ENCODE results near the gene PHETA1. TPM values are rescaled to one million over a fixed set of nuclear protein-coding genes. Genes with fewer than 3 reads are reported as not detected.
A peak's percentile ranks its signal among the peaks of the same experiment; 100 is the strongest.

The PHETA1 gene
- total and polyA plus RNA-seq, 2 of the 13 experiments (the other 11 are each of a cell fraction or from before 2014, with no cell fraction given), result 11.3 to 20.8 TPM

DNA sequence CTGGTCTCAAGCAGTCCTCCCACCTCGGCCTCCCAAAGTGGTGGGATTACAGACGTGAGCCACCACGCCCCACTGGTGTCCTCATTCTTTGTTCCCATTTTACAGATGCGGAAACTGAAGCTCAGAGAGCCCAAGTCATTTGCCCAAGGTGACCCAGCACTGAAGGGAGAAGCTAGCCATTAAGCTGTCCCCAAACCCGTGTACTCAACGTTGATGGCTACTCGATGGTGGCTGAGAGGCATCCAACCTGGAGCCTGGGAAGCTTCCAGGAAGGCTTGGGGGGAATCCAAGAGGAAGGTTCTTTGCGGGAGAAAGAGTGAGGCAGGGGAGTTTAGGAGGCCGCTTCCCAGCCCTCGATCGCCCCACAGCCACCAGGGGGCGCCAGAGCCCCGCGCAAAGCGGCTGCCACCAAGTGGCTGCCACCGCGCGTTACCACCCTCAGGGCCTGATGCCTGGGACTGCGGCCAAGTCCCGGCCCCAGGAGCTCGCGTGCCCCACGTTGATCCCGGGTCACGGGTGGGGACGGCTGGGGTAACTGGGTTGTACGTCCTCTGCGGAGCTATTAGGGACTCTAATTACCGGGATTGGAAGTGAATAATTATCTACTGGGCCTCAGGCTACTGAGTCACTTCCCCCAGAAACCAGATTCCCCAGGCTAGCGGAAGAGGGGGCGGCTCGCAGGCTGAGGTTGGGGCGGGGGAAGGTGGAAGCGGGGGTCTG lies 28.0 kb upstream of the PHETA1 start (continued):
- TF ChIP-seq, protein P1, sequence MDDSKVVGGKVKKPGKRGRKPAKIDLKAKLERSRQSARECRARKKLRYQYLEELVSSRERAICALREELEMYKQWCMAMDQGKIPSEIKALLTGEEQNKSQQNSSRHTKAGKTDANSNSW (CRISPR knock-in tag; IDR thresholded peaks at IDR 0.05; ENCODE audit: borderline replicate concordance), result no peak
- TF ChIP-seq NR3C1 (CRISPR knock-in tag; IDR thresholded peaks at IDR 0.05), result no peak
- no peak for TF ChIP-seq ZSCAN29 (CRISPR knock-in tag; conservative IDR thresholded peaks at IDR 0.05)
- TF ChIP-seq ESRRA (CRISPR knock-in tag; IDR thresholded peaks at IDR 0.05; ENCODE audit: low read depth), result no peak
- TF ChIP-seq, protein P2, sequence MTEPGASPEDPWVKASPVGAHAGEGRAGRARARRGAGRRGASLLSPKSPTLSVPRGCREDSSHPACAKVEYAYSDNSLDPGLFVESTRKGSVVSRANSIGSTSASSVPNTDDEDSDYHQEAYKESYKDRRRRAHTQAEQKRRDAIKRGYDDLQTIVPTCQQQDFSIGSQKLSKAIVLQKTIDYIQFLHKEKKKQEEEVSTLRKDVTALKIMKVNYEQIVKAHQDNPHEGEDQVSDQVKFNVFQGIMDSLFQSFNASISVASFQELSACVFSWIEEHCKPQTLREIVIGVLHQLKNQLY (CRISPR knock-in tag; IDR thresholded peaks at IDR 0.05), result no peak
- TF ChIP-seq ZNF564 (CRISPR knock-in tag; IDR thresholded peaks at IDR 0.05), result 0 out of 2 replicates have a peak, but pooled peaks have one; percentile 54
- peak; percentile 88 for TF ChIP-seq KDM1A (CRISPR knock-in tag; IDR thresholded peaks at IDR 0.05)
- no peak for TF ChIP-seq HNRNPK (IDR thresholded peaks at IDR 0.05; ENCODE audit: low read depth, low read length, poor library complexity, severe bottlenecking)
- peak; percentile 38; the same call in 1 of the 2 replicates for TF ChIP-seq SPEN (CRISPR knock-in tag; IDR thresholded peaks at IDR 0.05; ENCODE audit: low read depth)
- no peak for TF ChIP-seq PCBP2 (optimal IDR thresholded peaks at IDR 0.05; ENCODE audit: low read depth, low read length, poor library complexity, severe bottlenecking)
- TF ChIP-seq, protein P3, sequence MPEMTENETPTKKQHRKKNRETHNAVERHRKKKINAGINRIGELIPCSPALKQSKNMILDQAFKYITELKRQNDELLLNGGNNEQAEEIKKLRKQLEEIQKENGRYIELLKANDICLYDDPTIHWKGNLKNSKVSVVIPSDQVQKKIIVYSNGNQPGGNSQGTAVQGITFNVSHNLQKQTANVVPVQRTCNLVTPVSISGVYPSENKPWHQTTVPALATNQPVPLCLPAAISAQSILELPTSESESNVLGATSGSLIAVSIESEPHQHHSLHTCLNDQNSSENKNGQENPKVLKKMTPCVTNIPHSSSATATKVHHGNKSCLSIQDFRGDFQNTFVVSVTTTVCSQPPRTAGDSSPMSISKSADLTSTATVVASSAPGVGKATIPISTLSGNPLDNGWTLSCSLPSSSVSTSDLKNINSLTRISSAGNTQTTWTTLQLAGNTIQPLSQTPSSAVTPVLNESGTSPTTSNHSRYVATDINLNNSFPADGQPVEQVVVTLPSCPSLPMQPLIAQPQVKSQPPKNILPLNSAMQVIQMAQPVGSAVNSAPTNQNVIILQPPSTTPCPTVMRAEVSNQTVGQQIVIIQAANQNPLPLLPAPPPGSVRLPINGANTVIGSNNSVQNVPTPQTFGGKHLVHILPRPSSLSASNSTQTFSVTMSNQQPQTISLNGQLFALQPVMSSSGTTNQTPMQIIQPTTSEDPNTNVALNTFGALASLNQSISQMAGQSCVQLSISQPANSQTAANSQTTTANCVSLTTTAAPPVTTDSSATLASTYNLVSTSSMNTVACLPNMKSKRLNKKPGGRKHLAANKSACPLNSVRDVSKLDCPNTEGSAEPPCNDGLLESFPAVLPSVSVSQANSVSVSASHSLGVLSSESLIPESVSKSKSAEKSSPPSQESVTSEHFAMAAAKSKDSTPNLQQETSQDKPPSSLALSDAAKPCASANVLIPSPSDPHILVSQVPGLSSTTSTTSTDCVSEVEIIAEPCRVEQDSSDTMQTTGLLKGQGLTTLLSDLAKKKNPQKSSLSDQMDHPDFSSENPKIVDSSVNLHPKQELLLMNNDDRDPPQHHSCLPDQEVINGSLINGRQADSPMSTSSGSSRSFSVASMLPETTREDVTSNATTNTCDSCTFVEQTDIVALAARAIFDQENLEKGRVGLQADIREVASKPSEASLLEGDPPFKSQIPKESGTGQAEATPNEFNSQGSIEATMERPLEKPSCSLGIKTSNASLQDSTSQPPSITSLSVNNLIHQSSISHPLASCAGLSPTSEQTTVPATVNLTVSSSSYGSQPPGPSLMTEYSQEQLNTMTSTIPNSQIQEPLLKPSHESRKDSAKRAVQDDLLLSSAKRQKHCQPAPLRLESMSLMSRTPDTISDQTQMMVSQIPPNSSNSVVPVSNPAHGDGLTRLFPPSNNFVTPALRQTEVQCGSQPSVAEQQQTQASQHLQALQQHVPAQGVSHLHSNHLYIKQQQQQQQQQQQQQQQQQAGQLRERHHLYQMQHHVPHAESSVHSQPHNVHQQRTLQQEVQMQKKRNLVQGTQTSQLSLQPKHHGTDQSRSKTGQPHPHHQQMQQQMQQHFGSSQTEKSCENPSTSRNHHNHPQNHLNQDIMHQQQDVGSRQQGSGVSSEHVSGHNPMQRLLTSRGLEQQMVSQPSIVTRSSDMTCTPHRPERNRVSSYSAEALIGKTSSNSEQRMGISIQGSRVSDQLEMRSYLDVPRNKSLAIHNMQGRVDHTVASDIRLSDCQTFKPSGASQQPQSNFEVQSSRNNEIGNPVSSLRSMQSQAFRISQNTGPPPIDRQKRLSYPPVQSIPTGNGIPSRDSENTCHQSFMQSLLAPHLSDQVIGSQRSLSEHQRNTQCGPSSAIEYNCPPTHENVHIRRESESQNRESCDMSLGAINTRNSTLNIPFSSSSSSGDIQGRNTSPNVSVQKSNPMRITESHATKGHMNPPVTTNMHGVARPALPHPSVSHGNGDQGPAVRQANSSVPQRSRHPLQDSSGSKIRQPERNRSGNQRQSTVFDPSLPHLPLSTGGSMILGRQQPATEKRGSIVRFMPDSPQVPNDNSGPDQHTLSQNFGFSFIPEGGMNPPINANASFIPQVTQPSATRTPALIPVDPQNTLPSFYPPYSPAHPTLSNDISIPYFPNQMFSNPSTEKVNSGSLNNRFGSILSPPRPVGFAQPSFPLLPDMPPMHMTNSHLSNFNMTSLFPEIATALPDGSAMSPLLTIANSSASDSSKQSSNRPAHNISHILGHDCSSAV (CRISPR knock-in tag; IDR thresholded peaks at IDR 0.05; ENCODE audit: borderline replicate concordance), result no peak
- no peak for TF ChIP-seq ZNF616 (CRISPR knock-in tag; IDR thresholded peaks at IDR 0.05; ENCODE audit: low read depth)
- TF ChIP-seq HDAC6 (IDR thresholded peaks at IDR 0.05; ENCODE audit: low read depth, low read length), result no peak
- TF ChIP-seq, protein P4, sequence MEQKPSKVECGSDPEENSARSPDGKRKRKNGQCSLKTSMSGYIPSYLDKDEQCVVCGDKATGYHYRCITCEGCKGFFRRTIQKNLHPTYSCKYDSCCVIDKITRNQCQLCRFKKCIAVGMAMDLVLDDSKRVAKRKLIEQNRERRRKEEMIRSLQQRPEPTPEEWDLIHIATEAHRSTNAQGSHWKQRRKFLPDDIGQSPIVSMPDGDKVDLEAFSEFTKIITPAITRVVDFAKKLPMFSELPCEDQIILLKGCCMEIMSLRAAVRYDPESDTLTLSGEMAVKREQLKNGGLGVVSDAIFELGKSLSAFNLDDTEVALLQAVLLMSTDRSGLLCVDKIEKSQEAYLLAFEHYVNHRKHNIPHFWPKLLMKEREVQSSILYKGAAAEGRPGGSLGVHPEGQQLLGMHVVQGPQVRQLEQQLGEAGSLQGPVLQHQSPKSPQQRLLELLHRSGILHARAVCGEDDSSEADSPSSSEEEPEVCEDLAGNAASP (CRISPR knock-in tag; IDR thresholded peaks at IDR 0.05; ENCODE audit: borderline replicate concordance), result 0 out of 2 replicates have a peak, but pooled peaks have one; percentile 35
- TF ChIP-seq ARHGAP35 (CRISPR knock-in tag; IDR thresholded peaks at IDR 0.05; ENCODE audit: borderline replicate concordance), result no peak
- TF ChIP-seq ZNF841 (CRISPR knock-in tag; IDR thresholded peaks at IDR 0.05; ENCODE audit: borderline replicate concordance), result no peak
- TF ChIP-seq ZNF562 (CRISPR knock-in tag; IDR thresholded peaks at IDR 0.05; ENCODE audit: borderline replicate concordance), result no peak
- TF ChIP-seq MXD4 (CRISPR knock-in tag; IDR thresholded peaks at IDR 0.05), result no peak
- TF ChIP-seq ZMYM4 (CRISPR knock-in tag; IDR thresholded peaks at IDR 0.05), result peak; percentile 46
- TF ChIP-seq CBX1 (IDR thresholded peaks at IDR 0.05; ENCODE audit: low read depth), result no peak
